BE2C (cell line): ENCODE results near the gene MMAA.

Source experiments
- DNase-seq: peaks from one replicate; pipeline ENCODE4 v3.0.0-alpha.2; 2020
- H3K27me3 ChIP-seq: fragments of 250-450 bp; sonication (Bioruptor Pico); 2 replicates; pipeline ENCODE4 v1.5.1; 2020; ENCODE audit warnings: mild to moderate bottlenecking
- H3K36me3 ChIP-seq: fragments of 250-450 bp; sonication (Bioruptor Pico); 2 replicates; pipeline ENCODE4 v1.5.1; 2020; ENCODE audit warnings: mild to moderate bottlenecking
- H3K4me1 ChIP-seq: fragments of 250-450 bp; sonication (Bioruptor Pico); 2 replicates; pipeline ENCODE4 v1.5.1; 2020
- H3K4me3 ChIP-seq: 2 replicates; pipeline ENCODE4 v1.5.1; 2011; ENCODE audit warnings: low read depth, low read length
- H3K9me3 ChIP-seq: fragments of 250-450 bp; sonication (Bioruptor Pico); 2 replicates; pipeline ENCODE4 v1.5.1; 2020
- TF ChIP-seq, protein P1 (sequence below): IDR thresholded peaks from 2 replicates; pipeline ENCODE4 v1.5.1; 2012; ENCODE audit warnings: mild to moderate bottlenecking, low read depth, low read length

The MMAA gene

DNA sequence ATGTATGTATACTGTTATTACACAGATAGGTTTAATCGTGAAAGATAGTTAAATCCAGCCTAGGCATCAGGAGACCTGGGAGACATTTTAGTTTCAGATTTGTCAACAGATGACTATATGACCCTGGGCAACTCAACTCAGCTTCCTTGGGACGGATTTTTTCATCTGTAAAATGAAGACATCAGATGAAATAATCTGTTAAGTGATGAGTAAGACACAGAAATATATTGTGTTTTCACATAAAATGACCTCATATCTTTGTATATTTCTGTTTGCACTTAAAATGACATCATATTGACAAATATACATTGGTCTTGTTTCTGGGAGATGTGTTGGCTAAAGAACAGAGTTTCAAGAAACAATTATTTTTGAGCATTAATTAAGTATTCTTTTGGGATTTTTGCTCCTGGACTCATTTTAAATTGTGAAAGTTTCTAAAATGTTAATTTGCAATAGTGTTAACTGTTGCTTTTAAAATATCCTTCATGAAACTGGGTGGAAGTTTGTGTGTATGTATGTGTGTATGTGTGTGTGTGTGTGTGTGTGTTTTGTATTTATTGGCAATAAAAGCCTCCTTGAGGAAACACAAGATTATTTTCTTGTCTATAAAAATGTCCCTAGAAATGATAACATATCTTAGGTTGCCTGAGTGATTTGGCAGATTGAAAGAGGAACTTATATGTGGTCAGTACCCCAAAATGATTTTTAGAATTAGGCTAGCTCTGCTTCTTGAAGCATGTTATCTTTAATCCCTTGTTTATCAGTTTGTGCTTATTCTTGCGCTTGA is 29.1 kb upstream of the MMAA start:
- H3K36me3 ChIP-seq: no peaks in the 10 kb centered on the region
- peaks cover 3% of the 10 kb centered on the region; the same call in 1 of the 2 replicates for H3K27me3 ChIP-seq
- H3K4me1 ChIP-seq: no peaks in the 10 kb centered on the region
- no peak overlapping the region for H3K4me3 ChIP-seq
- TF ChIP-seq, protein P1, sequence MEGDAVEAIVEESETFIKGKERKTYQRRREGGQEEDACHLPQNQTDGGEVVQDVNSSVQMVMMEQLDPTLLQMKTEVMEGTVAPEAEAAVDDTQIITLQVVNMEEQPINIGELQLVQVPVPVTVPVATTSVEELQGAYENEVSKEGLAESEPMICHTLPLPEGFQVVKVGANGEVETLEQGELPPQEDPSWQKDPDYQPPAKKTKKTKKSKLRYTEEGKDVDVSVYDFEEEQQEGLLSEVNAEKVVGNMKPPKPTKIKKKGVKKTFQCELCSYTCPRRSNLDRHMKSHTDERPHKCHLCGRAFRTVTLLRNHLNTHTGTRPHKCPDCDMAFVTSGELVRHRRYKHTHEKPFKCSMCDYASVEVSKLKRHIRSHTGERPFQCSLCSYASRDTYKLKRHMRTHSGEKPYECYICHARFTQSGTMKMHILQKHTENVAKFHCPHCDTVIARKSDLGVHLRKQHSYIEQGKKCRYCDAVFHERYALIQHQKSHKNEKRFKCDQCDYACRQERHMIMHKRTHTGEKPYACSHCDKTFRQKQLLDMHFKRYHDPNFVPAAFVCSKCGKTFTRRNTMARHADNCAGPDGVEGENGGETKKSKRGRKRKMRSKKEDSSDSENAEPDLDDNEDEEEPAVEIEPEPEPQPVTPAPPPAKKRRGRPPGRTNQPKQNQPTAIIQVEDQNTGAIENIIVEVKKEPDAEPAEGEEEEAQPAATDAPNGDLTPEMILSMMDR: no peak
- H3K9me3 ChIP-seq: no peaks in the 10 kb centered on the region
- no peak for DNase-seq

DNA sequence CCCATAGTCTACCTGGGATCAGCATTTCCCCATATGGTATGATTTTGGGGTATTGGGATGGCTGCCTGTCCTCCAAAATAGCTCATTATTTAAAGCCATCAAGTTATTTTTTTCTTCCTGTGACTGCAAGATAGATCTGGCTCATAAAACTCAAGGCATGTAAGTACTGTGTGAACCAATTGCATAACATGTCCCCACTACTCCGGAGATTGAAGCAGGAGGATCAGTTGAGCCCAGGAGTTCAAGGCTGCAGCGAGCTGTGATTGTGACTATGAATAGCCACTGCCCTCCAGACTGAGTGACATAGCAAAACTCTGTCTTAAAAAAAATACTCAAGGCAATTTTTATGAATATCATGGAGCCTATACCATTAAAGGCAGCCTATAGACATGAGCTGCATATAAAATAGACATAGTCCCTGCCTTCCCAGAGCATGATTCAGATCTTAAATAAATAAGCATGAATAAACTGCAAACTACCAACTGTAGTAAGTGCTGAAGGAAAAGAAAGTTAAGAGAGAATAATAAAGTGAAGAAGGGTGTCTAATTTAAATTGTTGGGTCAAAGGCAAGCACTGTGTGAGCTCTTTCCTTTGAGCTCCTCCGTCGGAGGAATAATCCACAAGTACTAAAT is 16.9 kb upstream of the MMAA start:
- H3K4me3 ChIP-seq: no peak overlapping the region
- no peaks in the 10 kb centered on the region; the same call in 1 of the 2 replicates for H3K27me3 ChIP-seq
- no peaks in the 10 kb centered on the region for H3K4me1 ChIP-seq
- no peaks in the 10 kb centered on the region for H3K36me3 ChIP-seq
- no peak for DNase-seq
- TF ChIP-seq, protein P1: no peak
- no peaks in the 10 kb centered on the region for H3K9me3 ChIP-seq

DNA sequence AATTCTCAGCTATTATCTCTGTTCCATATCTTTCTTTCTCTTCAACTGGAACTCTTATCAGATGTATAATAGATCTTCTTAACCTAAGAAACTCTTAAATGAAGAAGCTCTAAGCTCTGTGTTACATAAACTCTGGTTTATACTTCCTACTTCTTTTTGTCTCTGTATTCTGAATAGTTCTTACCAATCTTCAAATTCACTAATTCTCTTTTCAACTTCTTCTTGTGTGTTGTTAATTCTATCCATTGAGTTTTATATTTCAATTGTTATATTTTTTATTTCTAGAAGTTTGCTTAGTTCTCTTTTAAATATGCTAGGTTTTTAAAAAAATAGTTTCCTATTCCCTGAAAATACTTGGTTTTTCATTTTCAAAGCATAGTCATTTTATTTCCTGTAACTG is 13.2 kb upstream of the MMAA start:
- TF ChIP-seq, protein P1: no peak
- H3K4me1 ChIP-seq: no peaks in the 10 kb centered on the region
- no peak for DNase-seq

DNA sequence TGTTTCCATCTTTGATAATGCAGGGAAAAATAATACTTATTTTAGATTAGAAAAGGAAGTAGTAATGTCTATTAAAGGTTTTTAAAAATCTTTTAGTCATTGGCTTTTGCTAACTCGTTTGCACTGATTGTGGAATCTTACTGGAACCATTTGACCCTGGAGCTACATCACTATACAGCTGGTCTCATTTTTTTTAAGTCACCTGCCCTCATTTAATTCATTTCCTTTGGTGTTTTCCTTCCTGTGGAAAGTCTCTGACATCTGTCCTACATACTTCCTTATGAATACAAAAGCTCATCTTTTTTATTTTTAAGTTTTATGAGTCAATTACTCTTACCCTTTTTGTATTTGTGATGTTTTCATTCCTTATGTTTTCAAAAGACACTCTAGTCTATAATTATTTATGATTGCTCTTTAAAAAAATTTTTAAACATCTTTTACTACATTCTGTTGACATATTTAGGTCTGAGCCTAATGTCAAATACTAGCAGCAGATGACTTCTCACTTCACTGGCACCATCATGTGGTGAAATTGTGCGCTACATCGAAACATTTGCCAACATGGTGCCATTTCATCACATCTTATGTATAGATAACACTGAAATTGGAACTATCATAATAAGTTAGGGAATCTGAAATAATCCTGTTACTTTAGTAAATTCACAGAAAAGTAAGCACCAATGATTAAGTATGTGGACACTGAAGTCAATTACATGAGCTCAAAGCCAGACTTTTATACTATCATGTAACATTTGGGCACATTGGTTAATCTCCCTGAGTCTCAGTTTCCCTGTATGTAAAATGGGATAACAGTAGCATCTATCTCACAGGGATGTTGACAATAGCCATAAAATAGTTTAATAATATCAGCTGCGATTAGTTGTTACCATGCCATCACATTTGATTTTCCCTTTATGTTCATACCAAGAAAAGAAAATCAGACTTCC is 9.4 kb upstream of the MMAA start:
- no peaks in the 10 kb centered on the region for H3K36me3 ChIP-seq
- DNase-seq: peak; percentile 58
- H3K4me1 ChIP-seq: no peaks in the 10 kb centered on the region
- no peaks in the 10 kb centered on the region for H3K9me3 ChIP-seq
- H3K27me3 ChIP-seq: no peaks in the 10 kb centered on the region
- no peak overlapping the region for H3K4me3 ChIP-seq
- TF ChIP-seq, protein P1: peak; percentile 82

More for the DNA sequence above, 13.2 kb upstream of the MMAA start:
- no peaks in the 10 kb centered on the region for H3K9me3 ChIP-seq
- no peak overlapping the region for H3K4me3 ChIP-seq
- H3K27me3 ChIP-seq: no peaks in the 10 kb centered on the region; the same call in 1 of the 2 replicates
- no peaks in the 10 kb centered on the region for H3K36me3 ChIP-seq

DNA sequence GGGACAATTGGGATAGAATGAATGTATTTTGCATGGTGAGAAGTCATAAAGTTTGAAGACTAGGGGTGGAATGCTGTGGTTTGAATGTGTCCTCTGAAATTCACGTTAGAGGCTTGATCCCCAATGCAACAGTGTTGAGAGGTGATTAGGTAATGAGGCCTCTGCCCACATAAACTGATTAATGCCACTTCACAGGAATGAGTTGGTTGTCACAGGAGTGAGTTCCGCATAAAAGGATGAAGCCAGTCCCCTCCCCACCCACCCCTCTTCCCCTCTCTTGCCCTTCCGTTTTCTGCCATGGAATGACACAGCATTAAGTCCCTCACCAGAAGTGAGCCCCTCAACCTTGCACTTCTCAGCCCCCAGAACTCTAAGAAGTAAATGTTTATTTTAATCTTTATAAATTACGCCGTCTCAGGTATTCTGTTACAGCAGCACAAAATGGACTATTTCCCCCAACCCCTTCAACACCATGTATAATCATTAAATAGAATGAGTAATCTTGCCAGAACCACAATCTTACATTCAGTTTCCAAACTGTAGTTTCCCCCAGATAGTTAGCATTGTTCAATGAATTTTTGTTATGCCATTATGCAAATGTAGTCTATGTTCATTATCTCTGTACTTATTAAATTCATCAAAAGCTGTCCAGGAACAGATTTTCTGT is 5.5 kb upstream of the MMAA start:
- H3K4me1 ChIP-seq: peaks cover 10% of the 10 kb centered on the region
- H3K27me3 ChIP-seq: no peaks in the 10 kb centered on the region
- DNase-seq: no peak
- TF ChIP-seq, protein P1: no peak
- no peak overlapping the region for H3K4me3 ChIP-seq
- no peaks in the 10 kb centered on the region for H3K9me3 ChIP-seq
- H3K36me3 ChIP-seq: no peaks in the 10 kb centered on the region
